ENCODE results near the gene TNRC6C. TPM values are rescaled to one million over a fixed set of nuclear protein-coding genes. Genes with fewer than 3 reads are reported as not detected.
"Not testable (repeated sequence)": the region's sequence is repeated elsewhere in the genome, so short reads cannot be mapped to it uniquely, and the experiment has no call there.

TNRC6C gene
- total RNA-seq, 1 donor from 2014 or later: 24.6 TPM

DNA sequence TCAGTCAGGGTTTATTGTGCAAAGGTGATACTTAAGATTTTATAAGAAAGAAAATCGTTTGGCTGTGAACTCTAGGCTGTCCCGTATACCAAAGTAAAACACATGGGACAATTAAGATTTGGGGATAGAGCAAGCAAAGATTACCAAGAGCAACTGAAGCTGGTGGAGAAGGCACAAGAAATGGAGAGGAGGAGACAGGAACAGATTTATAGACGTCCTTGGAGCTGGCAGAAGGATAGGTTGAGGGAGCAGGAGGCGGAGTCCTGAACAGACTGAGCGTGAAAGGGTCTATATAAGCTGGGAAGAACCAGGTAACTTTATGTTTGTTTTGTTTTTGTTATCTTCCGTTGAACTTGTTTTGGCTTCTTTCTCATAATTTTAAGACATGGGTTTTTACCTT is 3.8 kb downstream of the TNRC6C start:
- TF ChIP-seq, protein P1, sequence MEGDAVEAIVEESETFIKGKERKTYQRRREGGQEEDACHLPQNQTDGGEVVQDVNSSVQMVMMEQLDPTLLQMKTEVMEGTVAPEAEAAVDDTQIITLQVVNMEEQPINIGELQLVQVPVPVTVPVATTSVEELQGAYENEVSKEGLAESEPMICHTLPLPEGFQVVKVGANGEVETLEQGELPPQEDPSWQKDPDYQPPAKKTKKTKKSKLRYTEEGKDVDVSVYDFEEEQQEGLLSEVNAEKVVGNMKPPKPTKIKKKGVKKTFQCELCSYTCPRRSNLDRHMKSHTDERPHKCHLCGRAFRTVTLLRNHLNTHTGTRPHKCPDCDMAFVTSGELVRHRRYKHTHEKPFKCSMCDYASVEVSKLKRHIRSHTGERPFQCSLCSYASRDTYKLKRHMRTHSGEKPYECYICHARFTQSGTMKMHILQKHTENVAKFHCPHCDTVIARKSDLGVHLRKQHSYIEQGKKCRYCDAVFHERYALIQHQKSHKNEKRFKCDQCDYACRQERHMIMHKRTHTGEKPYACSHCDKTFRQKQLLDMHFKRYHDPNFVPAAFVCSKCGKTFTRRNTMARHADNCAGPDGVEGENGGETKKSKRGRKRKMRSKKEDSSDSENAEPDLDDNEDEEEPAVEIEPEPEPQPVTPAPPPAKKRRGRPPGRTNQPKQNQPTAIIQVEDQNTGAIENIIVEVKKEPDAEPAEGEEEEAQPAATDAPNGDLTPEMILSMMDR (IDR thresholded peaks at IDR 0.05): no peak
- no peak for DNase-seq
- Mint-ChIP-seq H3K27ac (no peak overlapping the region), H3K4me1 (peaks cover 57% of the 10 kb centered on the region), H3K36me3 (ENCODE audit: low read depth) (peaks cover 6% of the 10 kb centered on the region), H3K4me3 (no peak overlapping the region), H3K9me3 (no peaks in the 10 kb centered on the region), H3K27me3 (peaks cover 7% of the 10 kb centered on the region)
- intact Hi-C loops (cut with micrococcal nuclease): no loop called here
- CTCF ChIA-PET: interaction anchor here (1.1 kb wide), 1 partner anchor 51 kb away, joined by 3 read pairs; no protein-coding TSS in a partner anchor
- ATAC-seq (ENCODE audit: low read depth): no peak
- POLR2A ChIA-PET: interaction anchor here (0.9 kb wide), 1 partner anchor 118 kb away, joined by 3 read pairs; no protein-coding TSS in a partner anchor

DNA sequence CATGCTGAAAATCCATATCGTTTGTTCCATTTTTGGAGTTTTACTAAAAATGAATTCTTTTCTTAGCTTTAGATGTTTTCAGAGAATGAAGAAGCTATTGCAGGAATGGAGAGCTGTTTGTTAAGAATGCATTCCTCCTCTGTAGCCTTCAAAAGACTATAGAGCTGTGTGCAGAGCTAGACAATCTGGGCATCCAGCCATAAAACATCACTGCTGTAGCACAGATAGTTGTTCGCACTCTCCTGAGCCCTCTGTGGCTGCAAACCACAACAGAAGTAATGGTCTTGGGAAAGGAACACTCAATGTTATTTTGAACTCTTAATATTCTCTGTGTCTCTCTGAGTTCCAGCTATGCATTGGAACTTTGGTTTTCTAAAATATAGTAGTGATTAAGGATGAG is 4.9 kb downstream of the TNRC6C start:
- ATAC-seq (ENCODE audit: low read depth): no peak

DNA sequence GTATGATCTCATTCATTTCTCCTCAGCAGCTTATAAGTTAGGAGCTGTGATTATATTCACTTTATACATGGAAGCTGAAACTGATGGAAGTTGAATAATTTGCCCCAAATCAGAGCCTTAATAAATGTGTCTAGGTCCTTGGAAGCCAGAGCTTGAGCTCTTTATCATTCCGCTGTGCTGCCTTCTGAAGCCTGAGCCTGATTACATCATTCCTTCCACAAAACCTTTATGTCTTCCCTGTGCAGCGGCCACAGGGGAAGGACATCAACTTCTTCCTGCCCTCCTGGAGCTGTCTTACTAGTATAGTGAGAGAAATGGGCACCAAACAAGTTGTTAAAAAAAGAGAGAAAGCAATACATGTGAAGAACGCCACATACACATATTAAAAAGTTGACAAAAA is 6.8 kb downstream of the TNRC6C start:
- ATAC-seq (ENCODE audit: low read depth) (no peak), DNase-seq (no peak)
- Mint-ChIP-seq H3K4me3 (no peak overlapping the region), H3K27me3 (peaks cover 2% of the 10 kb centered on the region), H3K36me3 (ENCODE audit: low read depth) (peaks cover under 1% of the 10 kb centered on the region), H3K27ac (no peak overlapping the region), H3K9me3 (no peaks in the 10 kb centered on the region), H3K4me1 (peaks cover 55% of the 10 kb centered on the region)
- TF ChIP-seq, protein P1 (IDR thresholded peaks at IDR 0.05): no peak
- ChIA-PET POLR2A (no interaction called here), CTCF (no interaction called here)
- intact Hi-C loops (cut with micrococcal nuclease): no loop called here

More for the DNA sequence above, 4.9 kb downstream of the TNRC6C start:
- peaks cover 7% of the 10 kb centered on the region for H3K27me3 Mint-ChIP-seq
- no peak for DNase-seq
- intact Hi-C loops (cut with micrococcal nuclease): no loop called here
- CTCF ChIA-PET: interaction anchor here (1.0 kb wide), 1 partner anchor 50 kb away, joined by 3 read pairs; no protein-coding TSS in a partner anchor
- H3K4me3 Mint-ChIP-seq: no peak overlapping the region
- TF ChIP-seq, protein P1 (IDR thresholded peaks at IDR 0.05): no peak
- no peak overlapping the region for H3K27ac Mint-ChIP-seq
- H3K36me3 Mint-ChIP-seq (ENCODE audit: low read depth): peaks cover 2% of the 10 kb centered on the region
- H3K4me1 Mint-ChIP-seq: peaks cover 53% of the 10 kb centered on the region
- no peaks in the 10 kb centered on the region for H3K9me3 Mint-ChIP-seq
- POLR2A ChIA-PET: no interaction called here

DNA sequence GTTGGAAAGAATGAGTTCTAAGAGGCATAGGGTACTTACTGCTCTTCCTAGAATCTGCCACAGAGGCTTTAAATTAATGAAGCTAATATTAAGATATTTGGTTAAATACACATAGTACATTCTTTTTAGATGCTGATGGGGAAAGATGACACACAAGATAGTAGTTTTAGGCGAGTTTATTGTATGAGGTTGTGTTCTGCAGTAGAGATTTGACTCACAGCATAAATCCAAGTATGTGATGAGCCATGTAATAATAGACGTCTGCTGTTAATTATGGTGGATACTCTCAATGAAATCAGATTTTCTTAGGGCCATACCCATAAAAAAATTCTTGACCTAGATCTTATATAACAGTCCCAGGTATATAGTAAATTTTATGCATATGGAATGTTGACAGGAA is 8.0 kb downstream of the TNRC6C start:
- peaks cover 51% of the 10 kb centered on the region for H3K4me1 Mint-ChIP-seq
- no peaks in the 10 kb centered on the region for H3K9me3 Mint-ChIP-seq
- no peak for ATAC-seq (ENCODE audit: low read depth)
- no peaks in the 10 kb centered on the region for H3K27me3 Mint-ChIP-seq
- H3K36me3 Mint-ChIP-seq (ENCODE audit: low read depth): no peaks in the 10 kb centered on the region
- ChIA-PET CTCF (no interaction called here), POLR2A (interaction anchor here (1.0 kb wide), 1 partner anchor 8 kb away, joined by 3 read pairs; the partner anchor contains the start of gene TNRC6C)
- intact Hi-C loops (cut with micrococcal nuclease): no loop called here
- TF ChIP-seq, protein P1 (IDR thresholded peaks at IDR 0.05): no peak
- no peak overlapping the region for H3K27ac Mint-ChIP-seq
- no peak overlapping the region for H3K4me3 Mint-ChIP-seq
- DNase-seq: no peak

DNA sequence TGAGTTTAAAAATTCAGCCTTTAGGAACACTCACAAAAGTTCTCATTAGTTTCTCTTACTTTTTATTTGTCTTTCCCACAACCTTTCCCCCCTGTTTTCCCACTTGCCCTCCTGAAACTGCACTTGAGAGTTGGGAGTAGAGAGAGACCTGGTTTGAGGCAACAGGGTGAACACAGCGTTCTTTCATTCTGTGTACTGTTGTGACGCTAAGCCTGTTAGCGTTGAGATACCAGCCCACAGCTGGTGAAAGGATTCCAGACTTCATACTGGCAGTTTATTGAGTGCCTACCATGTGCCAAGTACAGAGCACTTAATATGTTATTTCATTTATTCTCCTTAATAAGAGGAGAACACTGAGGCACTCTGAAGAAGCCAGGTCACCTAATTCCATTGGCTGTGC is 10.3 kb downstream of the TNRC6C start:
- CTCF ChIA-PET: no interaction called here
- H3K27ac Mint-ChIP-seq: no peak overlapping the region
- DNase-seq: no peak
- ATAC-seq (ENCODE audit: low read depth): no peak
- intact Hi-C loops (cut with micrococcal nuclease): no loop called here
- H3K9me3 Mint-ChIP-seq: no peaks in the 10 kb centered on the region
- peaks cover 31% of the 10 kb centered on the region for H3K4me1 Mint-ChIP-seq
- POLR2A ChIA-PET: interaction anchor here (1.0 kb wide), 1 partner anchor 10 kb away, joined by 3 read pairs; the partner anchor contains the start of gene TNRC6C
- TF ChIP-seq, protein P1 (IDR thresholded peaks at IDR 0.05): no peak
- no peaks in the 10 kb centered on the region for H3K27me3 Mint-ChIP-seq
- no peak overlapping the region for H3K4me3 Mint-ChIP-seq
- peaks cover 1% of the 10 kb centered on the region for H3K36me3 Mint-ChIP-seq (ENCODE audit: low read depth)

DNA sequence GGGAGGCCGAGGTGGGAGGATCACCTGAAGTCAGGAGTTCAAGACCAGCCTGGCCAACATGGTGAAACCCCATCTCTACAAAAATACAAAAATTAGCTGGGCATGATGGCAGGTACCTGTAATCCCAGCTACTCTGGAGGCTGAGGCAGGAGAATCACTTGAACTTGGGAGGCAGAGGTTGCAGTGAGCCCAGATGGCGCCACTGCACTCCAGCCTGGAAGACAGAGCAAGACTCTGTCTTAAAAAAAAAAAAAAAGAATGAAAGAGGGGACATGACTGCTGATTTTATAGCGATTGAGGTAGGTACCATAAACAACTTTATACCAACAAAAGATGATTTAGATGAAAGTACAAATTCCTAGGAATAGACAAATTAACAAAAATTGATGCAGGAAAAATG is 13.8 kb downstream of the TNRC6C start:
- CTCF ChIA-PET; ATAC-seq (ENCODE audit: low read depth); H3K9me3 Mint-ChIP-seq; intact Hi-C loops (cut with micrococcal nuclease); DNase-seq; H3K4me3 Mint-ChIP-seq; H3K36me3 Mint-ChIP-seq (ENCODE audit: low read depth); H3K27ac Mint-ChIP-seq; H3K27me3 Mint-ChIP-seq: not testable (repeated sequence)
- POLR2A ChIA-PET: interaction anchor here (0.7 to 1.9 kb wide), 2 partner anchors 14 to 128 kb away, joined by 3 to 9 read pairs; partner anchors contain the start of gene TNRC6C
- H3K4me1 Mint-ChIP-seq: peaks cover 14% of the 10 kb centered on the region

Measured in activated B cell treated with CpG ODN at 0.5 μM for 24 hours (primary cell).